Endothelial cell of umbilical vein (primary cell): ENCODE measurements around the gene ABHD10. TPM values are rescaled to one million over a fixed set of nuclear protein-coding genes. Genes with fewer than 3 reads are reported as not detected.

Experiments
- BruUV-seq: library from RNA; stranded (reverse); fragments of 400-500 nt; replicated peaks from 2 replicates; lab custom pipeline; 2021; lab: Mats Ljungman, UMichigan
- CTCF ChIA-PET: fragments of 300-600, 350-600 bp; sonication (Branson Sonifier 250); formaldehyde crosslinking; loops from one replicate; lab custom pipeline; 2021; ENCODE audit warnings: antibody characterized with exemption, inconsistent platforms; lab: Charles Lee
- POLR2A ChIA-PET: fragments of 300-600, 350-600 bp; sonication (Branson Sonifier 250); formaldehyde crosslinking; loops from one replicate; lab custom pipeline; 2021; ENCODE audit warnings: antibody characterized with exemption, inconsistent platforms; lab: Charles Lee
- DNase-seq: peaks from one replicate; pipeline ENCODE4 v3.0.0-alpha.2; 2011; ENCODE audit warnings: low read depth, low spot score
- FAIRE-seq: peaks from 2 replicates; lab custom pipeline; 2011; peaks lifted over from hg19 to GRCh38; lab: Jason Lieb, UNC
- H2AFZ ChIP-seq: 2 replicates; pipeline ENCODE4 v1.6.0; 2012; ENCODE audit warnings: low read depth, low read length, control low read depth, inconsistent platforms
- H3K27ac ChIP-seq: 2 replicates; pipeline ENCODE4 v1.5.1; 2011; ENCODE audit warnings: low read depth, mild to moderate bottlenecking, control low read depth, low read length, moderate library complexity; ENCODE audit not compliant: insufficient read depth
- H3K27me3 ChIP-seq, 2 experiments: 2 replicates each; pipeline versions ENCODE4 v1.6.0 to v1.6.1; 2011; ENCODE audit warnings: low read length in 2 of 2, mixed read lengths in 1 of 2; ENCODE audit not compliant: control insufficient read depth in 2 of 2, insufficient read depth in 2 of 2
- H3K36me3 ChIP-seq, 2 experiments: 2 replicates in 1 of 2; 3 replicates in 1 of 2; pipeline ENCODE4 v1.5.1; 2011; ENCODE audit warnings: low read length in 2 of 2, mild to moderate bottlenecking in 1 of 2, moderate library complexity in 1 of 2; ENCODE audit not compliant: control insufficient read depth in 2 of 2, insufficient read depth in 2 of 2; ENCODE audit errors: extremely low read depth in 1 of 2
- H3K4me1 ChIP-seq: 3 replicates; pipeline ENCODE4 v1.5.1; 2011; ENCODE audit warnings: mild to moderate bottlenecking, low read length; ENCODE audit not compliant: control insufficient read depth, insufficient read depth; ENCODE audit errors: extremely low read depth
- H3K4me2 ChIP-seq: 2 replicates; pipeline ENCODE4 v1.6.1; 2011; ENCODE audit warnings: low read length, control low read depth, mixed read lengths; ENCODE audit not compliant: insufficient read depth
- H3K4me3 ChIP-seq, 3 experiments: fragments of 200-600 bp in 1 of 3; sonication (generic), shearing (Covaris generic) in 1 of 3; replicated peaks in 1 of 3; 2 replicates each; pipeline ENCODE4 v1.5.1; 2011 to 2016; ENCODE audit warnings: control low read depth in 3 of 3, low read length in 3 of 3, mild to moderate bottlenecking in 2 of 3, inconsistent platforms in 1 of 3, low read depth in 1 of 3, moderate library complexity in 1 of 3; ENCODE audit not compliant: insufficient read depth in 1 of 3
- H3K79me2 ChIP-seq: 2 replicates; pipeline ENCODE4 v1.6.0; 2012; ENCODE audit warnings: low read length, inconsistent platforms; ENCODE audit not compliant: control insufficient read depth, insufficient read depth
- H3K9ac ChIP-seq: replicated peaks from 2 replicates; pipeline ENCODE3; 2011; ENCODE audit warnings: low read length, control low read depth; ENCODE audit not compliant: insufficient read depth; ENCODE audit errors: extremely low read depth
- H3K9me1 ChIP-seq: replicated peaks from 3 replicates; pipeline ENCODE4 v1.6.0; 2011; ENCODE audit warnings: mild to moderate bottlenecking, low read length; ENCODE audit not compliant: control insufficient read depth, insufficient read depth; ENCODE audit errors: extremely low read depth
- H3K9me3 ChIP-seq: replicated peaks from 2 replicates; pipeline ENCODE4 v1.5.1; 2012; ENCODE audit warnings: low read length, inconsistent platforms; ENCODE audit not compliant: control insufficient read depth, insufficient read depth
- H4K20me1 ChIP-seq: replicated peaks from 2 replicates; pipeline ENCODE3; 2011; ENCODE audit warnings: mild to moderate bottlenecking, low read length; ENCODE audit not compliant: control insufficient read depth, insufficient read depth; ENCODE audit errors: extremely low read depth
- EZH2 ChIP-seq: IDR thresholded peaks from 2 replicates; pipeline ENCODE4 v1.6.1; 2012; ENCODE audit warnings: borderline replicate concordance, low read depth, mild to moderate bottlenecking, moderate library complexity, low read length, inconsistent platforms; ENCODE audit not compliant: severe bottlenecking
- FOS ChIP-seq: IDR thresholded peaks from 2 replicates; pipeline ENCODE4 v1.6.1; 2011; ENCODE audit warnings: mild to moderate bottlenecking, low read length, moderate library complexity, borderline replicate concordance; ENCODE audit not compliant: insufficient read depth
- GATA2 ChIP-seq: IDR thresholded peaks from 2 replicates; pipeline ENCODE4 v1.7.0; 2011; ENCODE audit warnings: low read depth, mild to moderate bottlenecking, moderate library complexity, mixed read lengths, low read length; ENCODE audit not compliant: insufficient read length, insufficient read depth
- JUN ChIP-seq: IDR thresholded peaks from 2 replicates; pipeline ENCODE4 v1.6.1; 2011; ENCODE audit warnings: borderline replicate concordance, low read depth; ENCODE audit not compliant: insufficient read length, insufficient read depth
- MAX ChIP-seq: IDR thresholded peaks from 2 replicates; pipeline ENCODE4 v1.6.1; 2011; ENCODE audit not compliant: insufficient read depth, insufficient read length
- MYC ChIP-seq: IDR thresholded peaks from one replicate; pipeline ENCODE4 v1.6.1; 2011; ENCODE audit warnings: mild to moderate bottlenecking, low read depth, low read length
- POLR2A ChIP-seq: IDR thresholded peaks from 2 replicates; pipeline ENCODE4 v1.6.1; 2012; ENCODE audit warnings: low read depth, mild to moderate bottlenecking, control low read depth, low read length
- POLR2AphosphoS5 ChIP-seq: IDR thresholded peaks from 2 replicates; pipeline ENCODE4 v1.6.1; 2012; ENCODE audit warnings: low read depth, mild to moderate bottlenecking, control low read depth, low read length, moderate library complexity; ENCODE audit not compliant: insufficient read depth
- dilution Hi-C: fragments of 300-500 bp; cut with MboI; formaldehyde crosslinking; loops from one replicate; pipeline ENCODE4 v1.15.0; 2019; ENCODE audit warnings: low sequenced_read_pairs; ENCODE audit not compliant: extremely low pct_ligation_motif_present
- intact Hi-C: fragments of 100-400 bp; cut with micrococcal nuclease; formaldehyde crosslinking; loops from one replicate; pipeline ENCODE4 v1.10.0; 2022
- polyA plus RNA-seq, 4 experiments: library from polyadenylated mRNA; depleted of rRNA in 3 of 4; stranded (reverse) in 3 of 4; unstranded in 1 of 4; fragments of >200 nt; gene quantifications; 2 replicates each; pipeline versions ENCODE4 v1.2.1 to v1.2.3, GENCODE V29; 2011 to 2012; ENCODE audit warnings: missing spikeins in 1 of 4
- total RNA-seq: library from RNA; stranded (reverse); gene quantifications from 2 replicates; pipeline ENCODE4 v1.2.3, GENCODE V29; 2021
- TF ChIP-seq, protein P1 (sequence below), 2 donors: IDR thresholded peaks; 1 replicate in 1 of 2; 2 replicates in 1 of 2; pipeline ENCODE4 v1.5.1; 2011; ENCODE audit warnings: low read length in 2 of 2, mild to moderate bottlenecking in 2 of 2, moderate library complexity in 2 of 2, control low read depth in 1 of 2, inconsistent platforms in 1 of 2, low read depth in 1 of 2; ENCODE audit not compliant: insufficient read depth in 1 of 2; ENCODE audit errors: extremely low read depth in 1 of 2

Gene ABHD10
- total and polyA plus RNA-seq, 2 donors (not counting 3 experiments of a cell fraction or from before 2014, with no cell fraction given) = 10.0 to 37.0 TPM

- Histone ChIP-seq H3K9me3 (no peaks in the 10 kb centered on the region), H4K20me1 (no peaks in the 10 kb centered on the region), H3K27me3 (peaks cover 0 to 2% of the 10 kb centered on the region in 2 experiments), H3K9me1 (no peaks in the 10 kb centered on the region), H3K4me2 (no peak overlapping the region), H3K79me2 (no peaks in the 10 kb centered on the region), H3K9ac (no peak overlapping the region), H3K36me3 (no peaks in the 10 kb centered on the region), H3K4me3 (no peak overlapping the region), H3K27ac (no peak overlapping the region), H2AFZ (no peak overlapping the region), H3K4me1 (no peaks in the 10 kb centered on the region)
- DNase-seq = no peak
- ChIA-PET CTCF (interaction anchor here (1.4 kb wide), 1 partner anchor 14 kb away, joined by 5 read pairs; no protein-coding TSS in a partner anchor), POLR2A (no interaction called here)
- dilution Hi-C loops (no loop called here), intact Hi-C loops (no loop called here)
- no peak for TF ChIP-seq JUN
- no peak for TF ChIP-seq MYC
- no peak for TF ChIP-seq MAX
- TF ChIP-seq POLR2A = no peak
- TF ChIP-seq FOS = no peak
- TF ChIP-seq, protein P1, sequence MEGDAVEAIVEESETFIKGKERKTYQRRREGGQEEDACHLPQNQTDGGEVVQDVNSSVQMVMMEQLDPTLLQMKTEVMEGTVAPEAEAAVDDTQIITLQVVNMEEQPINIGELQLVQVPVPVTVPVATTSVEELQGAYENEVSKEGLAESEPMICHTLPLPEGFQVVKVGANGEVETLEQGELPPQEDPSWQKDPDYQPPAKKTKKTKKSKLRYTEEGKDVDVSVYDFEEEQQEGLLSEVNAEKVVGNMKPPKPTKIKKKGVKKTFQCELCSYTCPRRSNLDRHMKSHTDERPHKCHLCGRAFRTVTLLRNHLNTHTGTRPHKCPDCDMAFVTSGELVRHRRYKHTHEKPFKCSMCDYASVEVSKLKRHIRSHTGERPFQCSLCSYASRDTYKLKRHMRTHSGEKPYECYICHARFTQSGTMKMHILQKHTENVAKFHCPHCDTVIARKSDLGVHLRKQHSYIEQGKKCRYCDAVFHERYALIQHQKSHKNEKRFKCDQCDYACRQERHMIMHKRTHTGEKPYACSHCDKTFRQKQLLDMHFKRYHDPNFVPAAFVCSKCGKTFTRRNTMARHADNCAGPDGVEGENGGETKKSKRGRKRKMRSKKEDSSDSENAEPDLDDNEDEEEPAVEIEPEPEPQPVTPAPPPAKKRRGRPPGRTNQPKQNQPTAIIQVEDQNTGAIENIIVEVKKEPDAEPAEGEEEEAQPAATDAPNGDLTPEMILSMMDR (IDR thresholded peaks at IDR 0.05; ENCODE audit: extremely low read depth in 1 of 2, insufficient read depth in 1 of 2, low read depth in 1 of 2, low read length in 2 of 2) = no peak
- TF ChIP-seq EZH2 = no peak
- no peak for TF ChIP-seq POLR2AphosphoS5
- no peak for TF ChIP-seq GATA2
- no peak for FAIRE-seq
- BruUV-seq = no TSS peak
These were observed 48.3 kb downstream of the ABHD10 start for GRCh38 chr3:112027142-112027541.
